AG04449 (cell line): ENCODE measurements around the gene ARHGEF12.

ENCODE experiments used
- CTCF ChIA-PET: fragments of 350-600 bp; formaldehyde crosslinking; extraction: SDS; loops from one replicate; lab custom pipeline; 2021; ENCODE audit warnings: antibody characterized with exemption; lab: Yijun Ruan, JAX
- POLR2A ChIA-PET: fragments of 400-600, 350-600 bp; formaldehyde crosslinking; extraction: SDS; loops from one replicate; lab custom pipeline; 2020; ENCODE audit warnings: antibody characterized with exemption, inconsistent platforms; lab: Yijun Ruan, JAX
- DNase-seq: peaks from one replicate; pipeline ENCODE4 v3.0.0-alpha.2; 2010; ENCODE audit warnings: low read depth, low spot score
- H3K4me3 ChIP-seq: 2 replicates; pipeline ENCODE4 v1.5.1; 2011; ENCODE audit warnings: low read depth, mild to moderate bottlenecking, control low read depth, low read length
- TF ChIP-seq, protein P1 (sequence below): IDR thresholded peaks from one replicate; pipeline ENCODE4 v1.5.1; 2011; ENCODE audit warnings: mild to moderate bottlenecking, moderate library complexity, low read length, control low read depth, inconsistent platforms; ENCODE audit not compliant: insufficient read depth; ENCODE audit errors: missing control alignments

Gene ARHGEF12

GRCh38 chr11:120340529-120340928 is 4.3 kb downstream of the ARHGEF12 start:
- TF ChIP-seq, protein P1, sequence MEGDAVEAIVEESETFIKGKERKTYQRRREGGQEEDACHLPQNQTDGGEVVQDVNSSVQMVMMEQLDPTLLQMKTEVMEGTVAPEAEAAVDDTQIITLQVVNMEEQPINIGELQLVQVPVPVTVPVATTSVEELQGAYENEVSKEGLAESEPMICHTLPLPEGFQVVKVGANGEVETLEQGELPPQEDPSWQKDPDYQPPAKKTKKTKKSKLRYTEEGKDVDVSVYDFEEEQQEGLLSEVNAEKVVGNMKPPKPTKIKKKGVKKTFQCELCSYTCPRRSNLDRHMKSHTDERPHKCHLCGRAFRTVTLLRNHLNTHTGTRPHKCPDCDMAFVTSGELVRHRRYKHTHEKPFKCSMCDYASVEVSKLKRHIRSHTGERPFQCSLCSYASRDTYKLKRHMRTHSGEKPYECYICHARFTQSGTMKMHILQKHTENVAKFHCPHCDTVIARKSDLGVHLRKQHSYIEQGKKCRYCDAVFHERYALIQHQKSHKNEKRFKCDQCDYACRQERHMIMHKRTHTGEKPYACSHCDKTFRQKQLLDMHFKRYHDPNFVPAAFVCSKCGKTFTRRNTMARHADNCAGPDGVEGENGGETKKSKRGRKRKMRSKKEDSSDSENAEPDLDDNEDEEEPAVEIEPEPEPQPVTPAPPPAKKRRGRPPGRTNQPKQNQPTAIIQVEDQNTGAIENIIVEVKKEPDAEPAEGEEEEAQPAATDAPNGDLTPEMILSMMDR = no peak
- CTCF ChIA-PET = interaction anchor here (1.3 to 2.0 kb wide), 2 partner anchors 9 to 37 kb away, joined by 4 to 7 read pairs; no protein-coding TSS in a partner anchor
- POLR2A ChIA-PET = interaction anchor here (1.0 kb wide), 1 partner anchor 91 kb away, joined by 4 read pairs; no protein-coding TSS in a partner anchor
- no peak for DNase-seq
- H3K4me3 ChIP-seq = no peak overlapping the region

DNA sequence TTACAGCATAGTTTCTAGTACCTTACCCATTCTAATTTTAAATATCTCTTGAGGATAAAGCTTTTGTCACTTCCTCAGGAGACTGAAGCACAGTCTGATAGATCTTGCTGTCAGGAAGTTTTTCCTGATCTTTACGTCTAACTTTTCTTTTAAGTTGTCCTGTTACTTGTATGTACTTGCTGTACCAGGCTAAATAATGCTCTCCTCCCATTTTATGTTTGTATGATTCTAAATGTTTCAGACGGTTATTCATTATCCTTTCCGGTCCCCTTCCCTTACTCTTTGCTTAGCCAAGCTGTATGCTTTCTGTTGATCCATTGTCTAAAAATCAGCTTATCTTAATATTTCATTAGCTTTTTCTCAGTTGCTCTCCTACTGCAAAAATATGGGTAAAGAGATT is 6.0 kb downstream of the ARHGEF12 start:
- no peak for DNase-seq
- TF ChIP-seq, protein P1 = no peak
- CTCF ChIA-PET = interaction anchor here (0.5 to 1.1 kb wide), 3 partner anchors 87 to 1826 kb away, joined by 3 read pairs; no protein-coding TSS in a partner anchor
- no peak overlapping the region for H3K4me3 ChIP-seq
- POLR2A ChIA-PET = no interaction called here

GRCh38 chr11:120342678-120343077 is 6.5 kb downstream of the ARHGEF12 start:
- DNase-seq = no peak
- H3K4me3 ChIP-seq = no peak overlapping the region
- TF ChIP-seq, protein P1 = no peak
- POLR2A ChIA-PET = no interaction called here
- CTCF ChIA-PET = interaction anchor here (0.5 to 1.1 kb wide), 2 partner anchors 168 to 1825 kb away, joined by 3 read pairs; no protein-coding TSS in a partner anchor

DNA sequence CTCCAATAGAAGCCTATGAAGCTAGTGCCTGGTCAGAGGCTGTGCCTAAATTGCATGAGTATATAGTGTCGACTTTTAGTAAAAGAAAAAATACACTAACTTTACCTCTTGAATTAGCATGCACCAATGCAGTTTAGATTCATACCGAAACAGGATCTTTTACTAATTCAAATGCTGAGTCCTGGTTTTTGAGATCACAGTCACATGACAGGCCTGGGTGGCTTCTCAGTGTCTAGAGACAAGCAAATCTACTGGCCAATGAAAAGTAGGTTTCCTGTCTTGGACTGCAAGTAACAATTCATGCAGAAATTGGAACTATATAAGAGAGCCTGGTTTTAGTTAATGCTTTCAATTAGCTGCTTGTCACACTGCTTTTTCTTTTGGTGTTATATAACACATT is 7.2 kb downstream of the ARHGEF12 start:
- CTCF ChIA-PET = no interaction called here
- POLR2A ChIA-PET = no interaction called here
- TF ChIP-seq, protein P1 = no peak
- H3K4me3 ChIP-seq = no peak overlapping the region
- no peak for DNase-seq

DNA sequence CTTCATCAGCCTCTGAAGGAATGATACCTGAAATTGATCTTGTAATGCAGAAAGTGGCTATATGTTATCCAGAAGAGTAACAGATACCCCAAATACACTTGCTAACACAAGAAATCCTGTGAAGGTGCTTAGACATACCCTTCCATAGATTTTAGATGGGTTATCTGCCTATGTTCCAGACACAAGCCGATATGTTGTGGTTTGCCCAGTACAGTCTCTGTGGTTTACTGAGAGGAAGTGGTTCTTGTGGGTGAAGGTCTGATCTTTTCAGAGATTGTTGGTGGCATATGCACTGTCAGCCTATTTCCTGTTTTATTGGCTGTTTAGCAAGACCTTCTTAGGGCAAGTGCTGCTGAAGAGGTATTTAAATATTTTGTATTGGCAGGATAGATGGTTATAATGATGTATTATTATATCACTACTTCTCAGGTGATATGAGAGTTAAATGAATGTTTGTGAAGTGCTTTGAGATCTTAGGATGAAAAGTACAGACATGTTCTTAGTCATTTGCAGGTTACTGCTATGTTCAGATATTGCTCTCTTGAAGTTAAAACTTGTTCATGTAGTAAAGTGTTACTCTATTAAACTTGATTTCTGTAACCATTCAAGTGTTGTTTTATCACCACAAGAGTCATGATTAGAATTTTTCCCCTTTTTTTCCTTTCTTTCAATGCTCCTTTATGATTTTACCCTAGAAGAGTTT is 8.2 kb downstream of the ARHGEF12 start:
- ChIA-PET CTCF (no interaction called here), POLR2A (no interaction called here)
- no peak overlapping the region for H3K4me3 ChIP-seq
- TF ChIP-seq, protein P1 = no peak
- DNase-seq = no peak

- no peak overlapping the region for H3K4me3 ChIP-seq
- POLR2A ChIA-PET = no interaction called here
- TF ChIP-seq, protein P1 = no peak
- DNase-seq = no peak
- CTCF ChIA-PET = interaction anchor here (0.9 to 3.2 kb wide), 3 partner anchors 11 to 112 kb away, joined by 3 to 15 read pairs (median 3); partner anchors contain the start of gene ARHGEF12
Measured at GRCh38 chr11:120346233-120346632, 10.0 kb downstream of the ARHGEF12 start.
